PC-3 (cell line): ENCODE measurements around the gene CEP95. TPM values are rescaled to one million over a fixed set of nuclear protein-coding genes. Genes with fewer than 3 reads are reported as not detected.

Experiments used
- ATAC-seq: fragments of 200-7000 bp; cut with Tn5 transposase; 2 replicates; pipeline ENCODE4 v1.9.1; 2020; ENCODE audit warnings: mild to moderate bottlenecking, moderate library complexity
- BruUV-seq: library from RNA; stranded (reverse); fragments of 400-500 nt; replicated peaks from 2 replicates; lab custom pipeline; 2021; lab: Mats Ljungman, UMichigan
- CTCF ChIA-PET: fragments of 300-600 bp; sonication (Branson Sonifier 250); formaldehyde crosslinking; loops from one replicate; lab custom pipeline; 2022; ENCODE audit warnings: antibody characterized with exemption; lab: Charles Lee
- POLR2A ChIA-PET: fragments of 300-600 bp; sonication (Branson Sonifier 250); formaldehyde crosslinking; loops from one replicate; lab custom pipeline; 2022; ENCODE audit warnings: antibody characterized with exemption; ENCODE audit not compliant: unreplicated experiment; lab: Charles Lee
- DNase-seq: peaks from one replicate; pipeline ENCODE4 v3.0.0-alpha.2; 2015
- H2AFZ ChIP-seq: fragments of 300-600 bp; sonication (generic); 2 replicates; pipeline ENCODE4 v1.6.0; 2016; ENCODE audit warnings: antibody characterized with exemption, low read length
- H3F3A ChIP-seq: fragments of 300-600 bp; sonication (generic); one replicate; pipeline ENCODE4 v1.6.0; 2017; ENCODE audit warnings: antibody characterized with exemption, low read length, control low read depth, mild to moderate bottlenecking; ENCODE audit not compliant: unreplicated experiment
- H3K27ac ChIP-seq: fragments of 300-600 bp; sonication (generic); 2 replicates; pipeline ENCODE4 v1.5.1; 2016; ENCODE audit warnings: mild to moderate bottlenecking, low read length
- H3K27me3 ChIP-seq: fragments of 300-600 bp; sonication (generic); 2 replicates; pipeline ENCODE4 v1.6.1; 2016; ENCODE audit warnings: low read length, mixed read lengths
- H3K36me3 ChIP-seq: fragments of 300-600 bp; sonication (generic); 2 replicates; pipeline ENCODE4 v1.6.1; 2016; ENCODE audit warnings: low read depth, mixed run types, low read length, mixed read lengths
- H3K4me1 ChIP-seq: fragments of 300-600 bp; sonication (generic); 2 replicates; pipeline ENCODE4 v1.5.1; 2016; ENCODE audit warnings: low read length; ENCODE audit not compliant: insufficient read depth
- H3K4me2 ChIP-seq: fragments of 300-600 bp; sonication (generic); 2 replicates; pipeline ENCODE4 v1.6.0; 2016; ENCODE audit warnings: low read length
- H3K4me3 ChIP-seq: fragments of 300-600 bp; sonication (generic); 2 replicates; pipeline ENCODE4 v1.5.1; 2016; ENCODE audit warnings: mild to moderate bottlenecking, low read length, mixed read lengths
- H3K79me2 ChIP-seq: fragments of 300-600 bp; sonication (generic); 2 replicates; pipeline ENCODE4 v1.6.1; 2017; ENCODE audit warnings: low read length, mixed read lengths
- H3K9ac ChIP-seq: fragments of 300-600 bp; sonication (generic); 2 replicates; pipeline ENCODE4 v1.6.0; 2016; ENCODE audit warnings: mild to moderate bottlenecking, low read length
- H3K9me2 ChIP-seq: fragments of 300-600 bp; sonication (generic); replicated peaks from 2 replicates; pipeline ENCODE4 v1.6.1; 2016; ENCODE audit warnings: mixed run types, low read length, mixed read lengths
- H3K9me3 ChIP-seq: fragments of 300-600 bp; sonication (generic); 2 replicates; pipeline ENCODE4 v1.6.1; 2016; ENCODE audit warnings: low read length, mixed read lengths
- H4K20me1 ChIP-seq: fragments of 300-600 bp; sonication (generic); 2 replicates; pipeline ENCODE4 v1.6.1; 2016; ENCODE audit warnings: low read length, mixed read lengths
- CTCF ChIP-seq: fragments of 300-600 bp; sonication (generic); conservative IDR thresholded peaks from 2 replicates; pipeline ENCODE4 v1.5.1; 2017; ENCODE audit warnings: antibody characterized with exemption, low read depth, mild to moderate bottlenecking, low read length
- EZH2 ChIP-seq: fragments of 300-600 bp; sonication (generic); IDR thresholded peaks from one replicate; pipeline ENCODE4 v1.6.1; 2017; ENCODE audit warnings: antibody characterized with exemption, mild to moderate bottlenecking, low read length; ENCODE audit not compliant: unreplicated experiment
- EZH2phosphoT487 ChIP-seq: fragments of 300-600 bp; sonication (generic); IDR thresholded peaks from 2 replicates; pipeline ENCODE4 v1.6.1; 2018; ENCODE audit warnings: mild to moderate bottlenecking, antibody characterized with exemption, low read length, borderline replicate concordance
- intact Hi-C: fragments of 100-400 bp; cut with micrococcal nuclease; formaldehyde crosslinking; loops from 2 replicates; pipeline ENCODE4 v1.9.0; 2023
- total RNA-seq: library from RNA; depleted of rRNA; stranded (reverse); fragments of >200 nt; gene quantifications from 2 replicates; pipeline ENCODE4 v1.2.3, GENCODE V29; 2014

The CEP95 gene
- total RNA-seq, 1 experiment from 2014 or later, result 32.4 TPM

- TF ChIP-seq CTCF (no peak), EZH2phosphoT487 (no peak), EZH2 (no peak)
- POLR2A ChIA-PET, result no interaction called here
- H3K9ac ChIP-seq, result no peak overlapping the region
- peaks cover 7% of the 10 kb centered on the region; the same call in 1 of the 2 replicates for H3K79me2 ChIP-seq
- BruUV-seq, result no TSS peak
- H3K9me3 ChIP-seq, result no peaks in the 10 kb centered on the region
- H3K9me2 ChIP-seq, result no peaks in the 10 kb centered on the region
- no peak overlapping the region for H3K4me2 ChIP-seq
- CTCF ChIA-PET, result interaction anchor here (0.5 kb wide), 1 partner anchor 89 kb away, joined by 7 read pairs; no protein-coding TSS in a partner anchor
- no peaks in the 10 kb centered on the region for H4K20me1 ChIP-seq
- H3K27me3 ChIP-seq, result no peaks in the 10 kb centered on the region
- ATAC-seq (no peak), DNase-seq (no peak)
- H3K36me3 ChIP-seq, result peaks cover 38% of the 10 kb centered on the region
- no peak overlapping the region for H3K27ac ChIP-seq
- H3K4me3 ChIP-seq, result no peak overlapping the region
- intact Hi-C loops, result no loop called here
- 0 out of 2 replicates have a peak, but pooled peaks cover 3% of the 10 kb centered on the region for H3K4me1 ChIP-seq
- no peak overlapping the region for H2AFZ ChIP-seq
- peaks cover 3% of the 10 kb centered on the region for H3F3A ChIP-seq
These were observed 18.5 kb upstream of the CEP95 start for GRCh38 chr17:64488301-64488700.

GRCh38 chr17:64491034-64491860 is 15.5 kb upstream of the CEP95 start:
- H3K36me3 ChIP-seq, result peaks cover 38% of the 10 kb centered on the region
- no TSS peak for BruUV-seq
- no peak overlapping the region for H3K27ac ChIP-seq
- no peaks in the 10 kb centered on the region for H3K9me3 ChIP-seq
- no peak overlapping the region for H3K4me2 ChIP-seq
- peak; percentile 76 for ATAC-seq
- no peaks in the 10 kb centered on the region for H3K9me2 ChIP-seq
- peaks cover 3% of the 10 kb centered on the region for H3F3A ChIP-seq
- H3K4me3 ChIP-seq, result no peak overlapping the region
- intact Hi-C loops, result loop anchor here (1.0 to 5.0 kb wide), 3 partner anchors 71 to 184 kb away; no protein-coding TSS in a partner anchor
- peaks cover 18% of the 10 kb centered on the region for H3K4me1 ChIP-seq
- no peaks in the 10 kb centered on the region for H3K27me3 ChIP-seq
- ChIA-PET POLR2A (no interaction called here), CTCF (interaction anchor here (0.5 to 1.6 kb wide), 4 partner anchors 39 to 72 kb away, joined by 4 to 52 read pairs (median 6); no protein-coding TSS in a partner anchor)
- DNase-seq, result peak; percentile 67
- TF ChIP-seq CTCF (peak; percentile 85), EZH2 (no peak)
- no peak overlapping the region for H2AFZ ChIP-seq
- peaks cover 6% of the 10 kb centered on the region; the same call in 1 of the 2 replicates for H4K20me1 ChIP-seq
- H3K79me2 ChIP-seq, result peaks cover 33% of the 10 kb centered on the region
- no peak overlapping the region for H3K9ac ChIP-seq

GRCh38 chr17:64491994-64492393 is 14.8 kb upstream of the CEP95 start:
- H3K4me3 ChIP-seq, result no peak overlapping the region
- ChIA-PET CTCF (interaction anchor here (1.6 kb wide), 1 partner anchor 73 kb away, joined by 52 read pairs; no protein-coding TSS in a partner anchor), POLR2A (no interaction called here)
- H2AFZ ChIP-seq, result no peak overlapping the region
- H3K9ac ChIP-seq, result no peak overlapping the region
- intact Hi-C loops, result loop anchor here (1.0 to 5.0 kb wide), 3 partner anchors 72 to 185 kb away; no protein-coding TSS in a partner anchor
- peaks cover 3% of the 10 kb centered on the region for H3F3A ChIP-seq
- TF ChIP-seq EZH2phosphoT487, result no peak
- no peak for TF ChIP-seq EZH2
- TF ChIP-seq CTCF, result no peak
- no TSS peak for BruUV-seq
- H3K79me2 ChIP-seq, result peaks cover 39% of the 10 kb centered on the region
- H3K27ac ChIP-seq, result no peak overlapping the region
- DNase-seq (peak; percentile 56), ATAC-seq (no peak)
- H3K9me2 ChIP-seq, result no peaks in the 10 kb centered on the region
- peaks cover 34% of the 10 kb centered on the region for H3K36me3 ChIP-seq
- peaks cover 18% of the 10 kb centered on the region for H3K4me1 ChIP-seq
- no peaks in the 10 kb centered on the region for H3K27me3 ChIP-seq
- peaks cover 6% of the 10 kb centered on the region; the same call in 1 of the 2 replicates for H4K20me1 ChIP-seq
- H3K9me3 ChIP-seq, result no peaks in the 10 kb centered on the region
- H3K4me2 ChIP-seq, result no peak overlapping the region
